ENCODE data around the gene TRMU.
"Not testable (repeated sequence)": the region's sequence is repeated elsewhere in the genome, so short reads cannot be mapped to it uniquely, and the experiment has no call there.

Gene TRMU

GRCh38 chr22:46303347-46303965 is 32.1 kb upstream of the TRMU start:
- DNase-seq (ENCODE audit: low read depth) = no peak

GRCh38 chr22:46308283-46308988 is 27.1 kb upstream of the TRMU start:
- DNase-seq (ENCODE audit: low read depth) = no peak

- no peak for DNase-seq (ENCODE audit: low read depth)
Observed at GRCh38 chr22:46309526-46310085, 25.9 kb upstream of the TRMU start.

GRCh38 chr22:46312056-46312455 is 23.5 kb upstream of the TRMU start:
- DNase-seq (ENCODE audit: low read depth) = no peak

GRCh38 chr22:46312848-46313247 is 22.7 kb upstream of the TRMU start:
- not testable (repeated sequence) for DNase-seq (ENCODE audit: low read depth)

GRCh38 chr22:46315976-46316375 is 19.5 kb upstream of the TRMU start:
- DNase-seq (ENCODE audit: low read depth) = no peak

- DNase-seq (ENCODE audit: low read depth) = no peak
Observed at GRCh38 chr22:46317646-46318045, 17.9 kb upstream of the TRMU start.

GRCh38 chr22:46318576-46318975 is 16.9 kb upstream of the TRMU start:
- no peak for DNase-seq (ENCODE audit: low read depth)

- no peak for DNase-seq (ENCODE audit: low read depth)
Observed at GRCh38 chr22:46319319-46319718, 16.2 kb upstream of the TRMU start.

- no peak for DNase-seq (ENCODE audit: low read depth)
Observed at GRCh38 chr22:46320166-46320710, 15.3 kb upstream of the TRMU start.

GRCh38 chr22:46320716-46321386 is 14.7 kb upstream of the TRMU start:
- no peak for DNase-seq (ENCODE audit: low read depth)

GRCh38 chr22:46322711-46323110 is 12.8 kb upstream of the TRMU start:
- no peak for DNase-seq (ENCODE audit: low read depth)

GRCh38 chr22:46323162-46323561 is 12.4 kb upstream of the TRMU start:
- DNase-seq (ENCODE audit: low read depth) = no peak

- no peak for DNase-seq (ENCODE audit: low read depth)
Observed at GRCh38 chr22:46326066-46326680, 9.3 kb upstream of the TRMU start.

GRCh38 chr22:46327691-46328465 is 7.6 kb upstream of the TRMU start:
- no peak for DNase-seq (ENCODE audit: low read depth)

GRCh38 chr22:46328797-46329196 is 6.7 kb upstream of the TRMU start:
- no peak for DNase-seq (ENCODE audit: low read depth)

- DNase-seq (ENCODE audit: low read depth) = no peak
Observed at GRCh38 chr22:46329616-46330015, 5.9 kb upstream of the TRMU start.

- no peak for DNase-seq (ENCODE audit: low read depth)
Observed at GRCh38 chr22:46330426-46330825, 5.1 kb upstream of the TRMU start.

- no peak for DNase-seq (ENCODE audit: low read depth)
Observed at GRCh38 chr22:46331496-46331895, 4.0 kb upstream of the TRMU start.

- DNase-seq (ENCODE audit: low read depth) = no peak
Observed at GRCh38 chr22:46336119-46337078, 885 bp downstream of the TRMU start.

Measured in HS-27A (cell line).